Hepatocyte (in vitro differentiated cells): ENCODE measurements around the gene COG1. TPM values are rescaled to one million over a fixed set of nuclear protein-coding genes. Genes with fewer than 3 reads are reported as not detected.

ENCODE experiments used
- DNase-seq: peaks from one replicate; pipeline ENCODE4 v3.0.0-alpha.2; 2016; ENCODE audit warnings: low spot score
- H2AFZ ChIP-seq: fragments of 200-600 bp; sonication (generic); 2 replicates; pipeline ENCODE4 v1.6.0; 2016; ENCODE audit warnings: antibody characterized with exemption, mild to moderate bottlenecking
- H3K27ac ChIP-seq: fragments of 200-600 bp; sonication (generic); 2 replicates; pipeline ENCODE4 v1.5.1; 2016; ENCODE audit warnings: mild to moderate bottlenecking
- H3K27me3 ChIP-seq: fragments of 200-600 bp; sonication (generic); 2 replicates; pipeline ENCODE4 v1.6.1; 2016
- H3K36me3 ChIP-seq: fragments of 200-600 bp; sonication (generic); replicated peaks from 2 replicates; pipeline ENCODE4 v1.5.1; 2016; ENCODE audit warnings: low read depth; ENCODE audit not compliant: insufficient read depth
- H3K4me1 ChIP-seq: fragments of 200-600 bp; sonication (generic); 2 replicates; pipeline ENCODE4 v1.5.1; 2016; ENCODE audit warnings: mild to moderate bottlenecking, moderate library complexity; ENCODE audit not compliant: insufficient read depth
- H3K4me2 ChIP-seq: fragments of 200-600 bp; sonication (generic); 2 replicates; pipeline ENCODE4 v1.6.0; 2016
- H3K4me3 ChIP-seq: fragments of 200-600 bp; sonication (generic); 2 replicates; pipeline ENCODE4 v1.5.1; 2016; ENCODE audit warnings: mild to moderate bottlenecking
- H3K79me2 ChIP-seq: fragments of 200-600 bp; sonication (generic); 2 replicates; pipeline ENCODE4 v1.6.0; 2017; ENCODE audit warnings: mild to moderate bottlenecking
- H3K9me2 ChIP-seq: fragments of 200-600 bp; sonication (generic); replicated peaks from 2 replicates; pipeline ENCODE4 v1.6.0; 2017; ENCODE audit warnings: mild to moderate bottlenecking; ENCODE audit not compliant: insufficient read depth
- H3K9me3 ChIP-seq: fragments of 200-600 bp; sonication (generic); 2 replicates; pipeline ENCODE4 v1.5.1; 2016; ENCODE audit warnings: low read depth, mild to moderate bottlenecking
- H4K20me1 ChIP-seq: fragments of 200-600 bp; sonication (generic); 2 replicates; pipeline ENCODE4 v1.6.0; 2016; ENCODE audit warnings: mild to moderate bottlenecking; ENCODE audit not compliant: insufficient read depth, poor library complexity, severe bottlenecking
- CTCF ChIP-seq: fragments of 200-600 bp; sonication (generic); IDR thresholded peaks from 2 replicates; pipeline ENCODE4 v1.5.1; 2016; ENCODE audit warnings: antibody characterized with exemption, mild to moderate bottlenecking; ENCODE audit not compliant: poor library complexity
- EZH2 ChIP-seq: fragments of 200-600 bp; sonication (generic); IDR thresholded peaks from 2 replicates; pipeline ENCODE4 v1.6.1; 2016; ENCODE audit warnings: antibody characterized with exemption, mild to moderate bottlenecking, borderline replicate concordance
- EZH2phosphoT487 ChIP-seq: fragments of 200-600 bp; sonication (generic); IDR thresholded peaks from one replicate; pipeline ENCODE4 v1.6.1; 2018; ENCODE audit warnings: antibody characterized with exemption, mild to moderate bottlenecking, low read depth, moderate library complexity; ENCODE audit not compliant: unreplicated experiment, severe bottlenecking
- WGBS: methylation state at CpG from one replicate; pipeline ENCODE4 v1.1.6; 2016; ENCODE audit warnings: low lambda C conversion rate; ENCODE audit errors: missing lambda C conversion rate; 5-methylcytosine and 5-hydroxymethylcytosine counted together
- polyA plus RNA-seq: library from polyadenylated mRNA; unstranded; fragments of >200 nt; fragmentation: Nextera tagmentation; extraction: Ambion mirVana; gene quantifications from 2 replicates; pipeline ENCODE4 v1.2.1, GENCODE V29; 2016
- total RNA-seq: library from RNA; depleted of rRNA; stranded (reverse); fragments of >200 nt; gene quantifications from 2 replicates; pipeline ENCODE4 v1.2.3, GENCODE V29; 2014

Gene COG1
- total and polyA plus RNA-seq, 2 experiments from 2014 or later, result 19.6 to 26.8 TPM

- H2AFZ ChIP-seq, result no peak overlapping the region
- 77% methylated on average over 5 of the region's 5 CpGs for WGBS
- H3K4me3 ChIP-seq, result no peak overlapping the region
- H4K20me1 ChIP-seq, result no peaks in the 10 kb centered on the region
- H3K27me3 ChIP-seq, result peaks cover 38% of the 10 kb centered on the region
- peaks cover 13% of the 10 kb centered on the region for H3K4me1 ChIP-seq
- no peaks in the 10 kb centered on the region for H3K9me2 ChIP-seq
- H3K9me3 ChIP-seq, result no peaks in the 10 kb centered on the region
- H3K36me3 ChIP-seq, result no peaks in the 10 kb centered on the region
- H3K4me2 ChIP-seq, result no peak overlapping the region
- no peak for DNase-seq
- H3K79me2 ChIP-seq, result no peaks in the 10 kb centered on the region
- TF ChIP-seq EZH2phosphoT487 (no peak), CTCF (no peak)
- no peak overlapping the region for H3K27ac ChIP-seq
Observed at GRCh38 chr17:73170324-73170723, 22.5 kb upstream of the COG1 start.

- no peaks in the 10 kb centered on the region for H3K79me2 ChIP-seq
- H4K20me1 ChIP-seq, result no peaks in the 10 kb centered on the region
- H3K4me2 ChIP-seq, result no peak overlapping the region
- no peaks in the 10 kb centered on the region for H3K9me3 ChIP-seq
- no peaks in the 10 kb centered on the region for H3K9me2 ChIP-seq
- no peak overlapping the region for H3K4me3 ChIP-seq
- DNase-seq, result no peak
- no peak overlapping the region for H3K27ac ChIP-seq
- 74% methylated on average over 3 of the region's 3 CpGs for WGBS
- TF ChIP-seq EZH2 (no peak), EZH2phosphoT487 (no peak), CTCF (no peak)
- no peaks in the 10 kb centered on the region for H3K36me3 ChIP-seq
- H3K4me1 ChIP-seq, result no peaks in the 10 kb centered on the region
- peaks cover 19% of the 10 kb centered on the region for H3K27me3 ChIP-seq
- H2AFZ ChIP-seq, result no peak overlapping the region
Observed at GRCh38 chr17:73172252-73172651, 20.6 kb upstream of the COG1 start.

- H3K4me2 ChIP-seq, result no peak overlapping the region
- H4K20me1 ChIP-seq, result no peaks in the 10 kb centered on the region
- no peak for TF ChIP-seq CTCF
- no peak for TF ChIP-seq EZH2
- TF ChIP-seq EZH2phosphoT487, result no peak
- no peaks in the 10 kb centered on the region for H3K9me3 ChIP-seq
- peaks cover 9% of the 10 kb centered on the region for H3K27me3 ChIP-seq
- no peak overlapping the region for H3K4me3 ChIP-seq
- no peaks in the 10 kb centered on the region for H3K36me3 ChIP-seq
- no peak overlapping the region for H2AFZ ChIP-seq
- H3K9me2 ChIP-seq, result no peaks in the 10 kb centered on the region
- H3K4me1 ChIP-seq, result no peaks in the 10 kb centered on the region
- no peak for DNase-seq
- no peak overlapping the region for H3K27ac ChIP-seq
- no peaks in the 10 kb centered on the region for H3K79me2 ChIP-seq
- 83% methylated on average over 7 of the region's 7 CpGs for WGBS
Observed at GRCh38 chr17:73174126-73174525, 18.7 kb upstream of the COG1 start.

- H3K9me3 ChIP-seq, result no peaks in the 10 kb centered on the region
- H3K27ac ChIP-seq, result no peak overlapping the region
- DNase-seq, result no peak
- H3K4me1 ChIP-seq, result no peaks in the 10 kb centered on the region
- no peaks in the 10 kb centered on the region for H3K36me3 ChIP-seq
- no peaks in the 10 kb centered on the region for H3K79me2 ChIP-seq
- no peak overlapping the region for H3K4me3 ChIP-seq
- no peaks in the 10 kb centered on the region for H3K9me2 ChIP-seq
- H4K20me1 ChIP-seq, result no peaks in the 10 kb centered on the region
- no peak overlapping the region for H3K4me2 ChIP-seq
- no peak overlapping the region for H2AFZ ChIP-seq
- peaks cover 14% of the 10 kb centered on the region for H3K27me3 ChIP-seq
- no peak for TF ChIP-seq CTCF
- no peak for TF ChIP-seq EZH2phosphoT487
- no peak for TF ChIP-seq EZH2
- WGBS, result 93% methylated on average over 10 of the region's 10 CpGs
Observed at GRCh38 chr17:73175962-73176565, 16.8 kb upstream of the COG1 start.
